Psoas muscle (tissue), 8 donors: ENCODE measurements around the gene AKIP1. TPM values are rescaled to one million over a fixed set of nuclear protein-coding genes. Genes with fewer than 3 reads are reported as not detected.

Experiments used
- ATAC-seq, 4 donors: fragments of 200-7000 bp; cut with Tn5 transposase; one replicate each; pipeline ENCODE4 v1.9.1; 2020; ENCODE audit warnings: moderate library complexity in 3 of 4, mild to moderate bottlenecking in 2 of 4
- DNase-seq, 2 donors: peaks; one replicate each; pipeline ENCODE4 v3.0.0-alpha.2; 2020
- H3K27ac ChIP-seq: fragments of 200-600 bp; one replicate; pipeline ENCODE4 v1.8.0; 2022
- H3K27me3 ChIP-seq, 3 donors: fragments of 200-600 bp in 1 of 3; one replicate each; pipeline versions ENCODE4 v1.6.1 to v1.8.0; 2013 to 2022; ENCODE audit warnings: low read length in 2 of 3, mild to moderate bottlenecking in 2 of 3, moderate library complexity in 1 of 3; ENCODE audit not compliant: insufficient read depth in 3 of 3
- H3K36me3 ChIP-seq, 2 donors: fragments of 200-600 bp in 1 of 2; one replicate each; pipeline versions ENCODE4 v1.6.1 to v1.8.0; 2013 to 2022; ENCODE audit warnings: low read depth in 1 of 2, mild to moderate bottlenecking in 1 of 2, moderate library complexity in 1 of 2; ENCODE audit not compliant: insufficient read depth in 1 of 2
- H3K4me1 ChIP-seq: fragments of 200-600 bp; one replicate; pipeline ENCODE4 v1.8.0; 2022
- H3K4me3 ChIP-seq: fragments of 200-600 bp; one replicate; pipeline ENCODE4 v1.8.0; 2022; ENCODE audit warnings: mild to moderate bottlenecking
- H3K9me3 ChIP-seq: fragments of 200-600 bp; one replicate; pipeline ENCODE4 v1.8.0; 2022
- WGBS, 3 donors: extraction: QIAGEN DNeasy Blood & Tissue Kit; methylation state at CpG; one replicate each; pipeline versions ENCODE4 v1.1.6 to v1.1.7; 2013; 5-methylcytosine and 5-hydroxymethylcytosine counted together
- intact Hi-C, 2 donors: fragments of 100-400 bp; cut with DNase I; formaldehyde crosslinking; loops; one replicate each; pipeline versions ENCODE4 v1.11.0 to v1.14.2; 2022
- long read RNA-seq, 2 donors: library from polyadenylated mRNA; unstranded; transcript quantifications; one replicate each; pipeline ENCODE4 v2.0.0, GENCODE V29; 2021
- polyA plus RNA-seq, 3 donors: library from polyadenylated mRNA; stranded (reverse); fragments of 200-250 nt; gene quantifications; one replicate each; pipeline ENCODE4 v1.2.3, GENCODE V29; 2013
- total RNA-seq, 4 donors: library from RNA; stranded (reverse); fragmentation: NEBNext Ultra II Directional in 2 of 4; extraction: Animal tissue kit (Norgen Biotek cat#: 25700) in 2 of 4; gene quantifications; one replicate each; pipeline versions ENCODE4 v1.2.1 to v1.2.4, GENCODE V29; 2021 to 2023
- TF ChIP-seq, protein P1 (sequence below): fragments of 200-600 bp; IDR thresholded peaks from one replicate; pipeline ENCODE4 v1.8.0; 2022; ENCODE audit warnings: antibody characterized with exemption
- donor health status: healthy with polysubstance abuse.
- donor health status: DM: no; HTN: no; CAD: no; lungs with moderate emphysema.
- donor health status: Bipolar disorder and iron deficiency.
- donor health status: healthy.
- donor health status: DM: yes; HTN: yes; CAD: no.
- donor health status: DM: no; HTN: no; CAD: no.
- donor health status: DM: no; HTN: no; CAD: no.
- donor health status: DM: yes; HTN: yes; CAD: no.

Gene AKIP1, protein sequence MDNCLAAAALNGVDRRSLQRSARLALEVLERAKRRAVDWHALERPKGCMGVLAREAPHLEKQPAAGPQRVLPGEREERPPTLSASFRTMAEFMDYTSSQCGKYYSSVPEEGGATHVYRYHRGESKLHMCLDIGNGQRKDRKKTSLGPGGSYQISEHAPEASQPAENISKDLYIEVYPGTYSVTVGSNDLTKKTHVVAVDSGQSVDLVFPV
- total RNA-seq: 10 to 100 TPM; 11.3 to 22.7 (median 16.5) TPM
- polyA plus RNA-seq: 10 to 100 TPM; 18.8 to 30.2 (median 21.6) TPM
- long read RNA-seq, donor 1, transcript AKIP1-203 (6 exons, 1,327 nt): major isoform, 15 of 25 reads
- long read RNA-seq, donor 1, partial matches to known transcripts: 0 of 25 reads
- long read RNA-seq, donor 1, other reads (novel, unspliced or antisense): 2 of 25 reads
- long read RNA-seq, donor 2, transcript AKIP1-201 (5 exons, 1,247 nt): major isoform, 7 of 20 reads
- long read RNA-seq, donor 2, transcript AKIP1-203 (6 exons, 1,327 nt): minor isoform, 6 of 20 reads
- long read RNA-seq, donor 2, transcript AKIP1-204 (4 exons, 1,084 nt): minor isoform, 5 of 20 reads
- long read RNA-seq, donor 2, partial matches to known transcripts: 0 of 20 reads
- long read RNA-seq, donor 2, other reads (novel, unspliced or antisense): 0 of 20 reads

DNA sequence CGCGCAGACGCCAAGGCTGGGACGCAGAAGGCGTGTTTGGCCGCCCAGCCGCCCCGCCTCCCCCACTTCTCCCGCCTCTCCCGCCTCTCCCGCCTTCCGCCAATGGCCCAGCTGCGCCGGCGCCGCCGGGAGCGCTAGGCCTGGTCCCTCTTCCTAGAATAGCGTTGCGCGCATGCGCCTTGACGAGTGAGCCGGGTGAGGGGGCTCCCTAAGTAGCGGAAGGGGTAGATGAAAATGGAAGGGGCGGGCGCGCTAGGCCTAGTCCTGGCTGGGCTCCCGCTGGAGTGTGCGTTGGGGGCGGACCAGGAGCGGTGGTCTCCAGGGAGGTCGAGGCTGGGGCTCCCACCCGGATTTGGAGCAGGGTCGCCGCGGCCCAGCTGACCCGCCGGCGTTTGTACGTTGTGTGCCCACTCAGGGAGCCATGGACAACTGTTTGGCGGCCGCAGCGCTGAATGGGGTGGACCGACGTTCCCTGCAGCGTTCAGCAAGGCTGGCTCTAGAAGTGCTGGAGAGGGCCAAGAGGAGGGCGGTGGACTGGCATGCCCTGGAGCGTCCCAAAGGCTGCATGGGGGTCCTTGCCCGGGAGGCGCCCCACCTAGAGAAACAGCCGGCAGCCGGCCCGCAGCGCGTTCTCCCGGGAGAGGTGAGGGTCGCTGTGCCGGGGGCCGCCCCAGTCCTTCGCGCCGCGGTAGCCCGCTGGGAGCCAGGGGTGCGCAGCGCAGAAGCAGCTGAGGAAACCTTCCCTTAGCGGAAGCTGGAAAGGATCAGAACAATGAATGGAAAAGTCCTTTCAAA, at the start of gene AKIP1:
Gene AKIP1 (plus strand): TSS at position 161 of the 795 bp plus-strand sequence. CDS start 261 bp downstream, at position 422.
- TF ChIP-seq, protein P1, sequence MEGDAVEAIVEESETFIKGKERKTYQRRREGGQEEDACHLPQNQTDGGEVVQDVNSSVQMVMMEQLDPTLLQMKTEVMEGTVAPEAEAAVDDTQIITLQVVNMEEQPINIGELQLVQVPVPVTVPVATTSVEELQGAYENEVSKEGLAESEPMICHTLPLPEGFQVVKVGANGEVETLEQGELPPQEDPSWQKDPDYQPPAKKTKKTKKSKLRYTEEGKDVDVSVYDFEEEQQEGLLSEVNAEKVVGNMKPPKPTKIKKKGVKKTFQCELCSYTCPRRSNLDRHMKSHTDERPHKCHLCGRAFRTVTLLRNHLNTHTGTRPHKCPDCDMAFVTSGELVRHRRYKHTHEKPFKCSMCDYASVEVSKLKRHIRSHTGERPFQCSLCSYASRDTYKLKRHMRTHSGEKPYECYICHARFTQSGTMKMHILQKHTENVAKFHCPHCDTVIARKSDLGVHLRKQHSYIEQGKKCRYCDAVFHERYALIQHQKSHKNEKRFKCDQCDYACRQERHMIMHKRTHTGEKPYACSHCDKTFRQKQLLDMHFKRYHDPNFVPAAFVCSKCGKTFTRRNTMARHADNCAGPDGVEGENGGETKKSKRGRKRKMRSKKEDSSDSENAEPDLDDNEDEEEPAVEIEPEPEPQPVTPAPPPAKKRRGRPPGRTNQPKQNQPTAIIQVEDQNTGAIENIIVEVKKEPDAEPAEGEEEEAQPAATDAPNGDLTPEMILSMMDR: no peak
- WGBS, 3 donors: 0 to 1% (median 0%) methylated on average over 52 to 68 of the region's 68 CpGs
- peak within 1 kb of the TSS; percentile 99 for H3K4me3 ChIP-seq
- DNase-seq (peak; percentile 96 to 98), ATAC-seq (peak; percentile 97 to 98 (median 98))
- no peaks in the 10 kb centered on the region for H3K27me3 ChIP-seq
- peaks cover 3 to 21% of the 10 kb centered on the region in 2 donors for H3K36me3 ChIP-seq
- H3K27ac ChIP-seq: peak within 1 kb of the TSS; percentile 89
- no peaks in the 10 kb centered on the region for H3K9me3 ChIP-seq
- H3K4me1 ChIP-seq: peaks cover 21% of the 10 kb centered on the region
- intact Hi-C loops: loop anchor here (5.0 to 10.0 kb wide), 2 partner anchors 219 to 224 kb away; no protein-coding TSS in a partner anchor

DNA sequence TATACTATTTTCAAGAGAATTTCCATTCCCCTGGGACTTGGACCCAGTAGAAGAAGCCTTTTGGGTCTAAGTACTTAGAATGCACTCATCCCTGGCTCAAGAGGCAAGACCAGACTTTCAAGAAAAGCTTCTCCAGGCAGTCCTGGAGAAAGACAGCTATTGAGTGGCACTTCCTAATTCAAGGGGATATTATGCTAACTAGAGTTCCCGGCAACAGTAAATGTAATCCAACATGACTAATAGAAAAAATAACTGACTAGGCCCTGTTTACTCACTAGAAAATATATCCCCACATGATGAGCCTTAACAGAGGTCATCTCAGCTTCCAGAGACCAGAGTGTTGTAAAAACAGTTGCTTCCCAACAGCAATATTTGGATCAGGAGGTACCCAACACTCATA, 47.2 kb upstream of the AKIP1 start:
- DNase-seq (no peak), ATAC-seq (no peak)
- Histone ChIP-seq H3K36me3 (no peaks in the 10 kb centered on the region), H3K27me3 (no peaks in the 10 kb centered on the region), H3K9me3 (no peaks in the 10 kb centered on the region), H3K27ac (no peak overlapping the region), H3K4me1 (no peaks in the 10 kb centered on the region), H3K4me3 (no peak overlapping the region)
- TF ChIP-seq, protein P1: no peak
- intact Hi-C loops: no loop called here
- WGBS, 3 donors: 47 to 49% (median 48%) methylated on average over 1 of the region's 1 CpG

DNA sequence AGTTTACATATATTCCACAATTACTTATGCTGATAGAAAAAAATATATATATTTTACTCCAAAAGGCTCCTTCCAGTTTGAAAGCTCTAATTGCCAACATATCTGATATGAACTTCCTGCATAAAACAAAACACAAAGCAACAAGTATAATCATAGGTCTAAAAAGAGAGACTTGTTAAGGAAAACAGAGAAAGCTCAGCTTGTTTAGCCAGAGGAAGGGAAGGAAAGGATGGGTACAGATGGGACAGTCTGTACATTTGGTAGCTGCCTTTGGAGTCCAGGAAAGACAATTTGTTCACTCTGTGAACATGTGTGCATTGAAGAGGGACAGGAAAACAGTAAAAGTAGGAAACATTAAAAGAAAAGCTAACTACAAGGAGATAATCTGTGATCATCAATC, 45.7 kb upstream of the AKIP1 start:
- Histone ChIP-seq H3K36me3 (no peaks in the 10 kb centered on the region), H3K4me1 (no peaks in the 10 kb centered on the region), H3K27me3 (no peaks in the 10 kb centered on the region), H3K27ac (no peak overlapping the region), H3K4me3 (no peak overlapping the region), H3K9me3 (no peaks in the 10 kb centered on the region)
- no peak for ATAC-seq
- intact Hi-C loops: no loop called here
- DNase-seq: no peak
- TF ChIP-seq, protein P1: no peak

DNA sequence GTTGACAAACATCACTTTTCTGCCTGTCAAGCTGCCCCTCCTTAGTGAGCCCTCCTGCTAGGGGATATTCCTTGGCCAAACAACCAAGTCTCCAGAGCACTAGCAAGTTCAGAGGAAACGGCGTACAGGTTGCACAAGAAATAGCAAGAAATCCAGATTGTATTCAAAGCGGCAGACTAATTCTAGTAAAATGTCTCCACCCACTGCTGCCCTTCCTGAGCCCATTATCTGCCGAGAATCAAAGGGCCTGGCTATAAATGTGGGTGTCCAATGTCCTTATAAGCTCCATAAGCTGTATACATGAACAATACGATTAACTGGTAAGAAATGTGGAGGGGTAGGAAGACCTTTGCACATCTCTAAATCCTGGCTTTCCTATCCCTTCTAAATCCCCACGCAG, 44.0 kb upstream of the AKIP1 start:
- TF ChIP-seq, protein P1: no peak
- DNase-seq: no peak
- no peaks in the 10 kb centered on the region for H3K27me3 ChIP-seq
- peaks cover 7% of the 10 kb centered on the region for H3K4me1 ChIP-seq
- H3K4me3 ChIP-seq: no peak overlapping the region
- 53 to 57% (median 56%) methylated on average over 6 of the region's 6 CpGs for WGBS, 3 donors
- no peak for ATAC-seq
- no peaks in the 10 kb centered on the region for H3K36me3 ChIP-seq
- intact Hi-C loops: no loop called here
- no peak overlapping the region for H3K27ac ChIP-seq
- H3K9me3 ChIP-seq: no peaks in the 10 kb centered on the region
